EH (cell line): ENCODE results near the gene GRB2.
A peak's percentile ranks its signal among the peaks of the same experiment; 100 is the strongest.
"Not testable (repeated sequence)": the region's sequence is repeated elsewhere in the genome, so short reads cannot be mapped to it uniquely, and the experiment has no call there.

Source experiments
- DNase-seq: peaks from one replicate; pipeline ENCODE4 v3.0.0-alpha.2; 2015; ENCODE audit warnings: low read depth

Gene GRB2

DNA sequence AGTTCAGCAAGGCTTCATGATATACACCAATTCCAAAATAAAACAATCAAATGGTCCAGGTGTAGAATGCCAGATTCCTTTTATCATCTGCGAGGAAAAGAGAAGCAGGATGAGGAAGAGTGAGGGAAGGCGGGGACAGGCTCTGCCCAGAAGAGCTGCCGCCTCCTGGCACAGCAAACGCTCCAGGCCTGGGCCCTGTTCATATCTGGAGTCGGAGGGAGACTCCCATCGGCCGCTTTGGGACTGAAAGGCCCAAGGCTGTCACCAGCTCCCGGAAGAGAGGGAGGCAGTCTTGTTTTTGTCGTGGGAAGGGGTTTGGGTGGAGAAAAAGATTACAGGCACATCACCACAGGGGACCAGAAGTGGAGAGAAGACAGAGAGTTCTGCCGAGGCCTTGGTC lies 87.3 kb downstream of the GRB2 start:
- DNase-seq, result no peak

- no peak for DNase-seq
Observed at GRCh38 chr17:75317671-75318070, 87.8 kb downstream of the GRB2 start.

- DNase-seq, result no peak
Observed at GRCh38 chr17:75316253-75316652, 89.2 kb downstream of the GRB2 start.

DNA sequence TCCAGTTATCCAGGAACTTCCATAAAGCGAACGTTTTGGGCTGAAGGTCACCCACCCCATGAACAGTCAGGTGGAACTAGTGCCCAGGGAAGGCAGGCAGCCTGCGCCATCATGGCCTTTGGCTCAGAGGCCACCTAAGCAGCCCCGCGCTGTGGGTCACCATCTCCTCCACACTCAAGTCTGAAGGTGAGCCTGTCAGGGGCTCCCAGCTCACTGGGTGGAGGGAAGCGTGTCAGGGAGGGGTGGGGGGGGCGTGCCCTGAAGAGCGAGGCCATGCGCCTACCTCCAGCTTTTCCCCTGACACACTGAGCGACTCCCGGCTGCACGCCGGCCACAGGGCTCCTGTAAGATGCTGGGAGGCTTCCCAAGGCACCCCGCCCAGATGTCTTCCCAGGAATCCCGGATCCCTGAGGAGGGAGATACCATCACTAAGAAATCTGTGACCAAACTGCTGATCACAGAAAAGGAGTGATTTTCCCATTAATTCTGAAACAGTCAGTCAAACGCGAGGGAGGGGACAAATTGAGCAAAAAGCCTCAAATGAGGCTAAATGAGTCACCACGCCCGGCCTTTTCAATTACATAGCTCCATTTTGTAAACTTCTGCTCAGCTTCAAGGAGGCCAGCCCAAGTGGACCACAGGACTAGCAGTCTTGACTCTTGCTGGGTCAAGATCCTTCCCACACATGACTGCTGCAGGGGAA lies 89.8 kb downstream of the GRB2 start:
- DNase-seq, result peak; percentile 44

DNA sequence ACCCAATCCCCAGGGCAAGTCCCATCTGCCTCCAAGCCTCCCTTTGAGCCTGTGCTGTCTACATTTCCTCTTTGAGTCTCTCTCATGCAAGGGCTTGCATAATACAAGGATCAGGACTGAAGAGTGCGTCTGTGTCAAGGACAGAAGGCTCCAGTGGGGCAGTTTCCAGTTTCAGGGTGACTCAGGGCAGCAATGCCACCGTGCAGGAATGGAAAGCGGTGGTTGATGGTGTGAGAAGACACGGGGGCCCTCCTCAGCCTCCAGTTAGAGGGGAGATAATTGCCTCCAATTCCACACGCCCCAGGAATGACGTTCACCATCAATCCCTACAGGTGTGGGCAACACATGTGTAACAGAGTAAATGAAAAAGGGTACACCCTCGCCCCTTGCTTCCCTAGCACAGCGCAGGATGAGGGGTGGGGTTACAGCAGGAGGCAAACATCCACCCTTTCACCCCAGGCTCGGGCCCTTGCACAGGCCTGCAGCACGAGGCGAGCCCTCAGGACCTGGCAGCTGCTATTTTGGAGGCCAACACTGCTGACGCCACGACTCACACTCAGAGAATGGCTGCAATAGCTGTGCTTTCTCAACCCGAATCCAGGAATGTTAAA lies 91.4 kb downstream of the GRB2 start:
- peak; percentile 50 for DNase-seq

GRCh38 chr17:75308732-75309629 lies 96.5 kb downstream of the GRB2 start:
- no peak for DNase-seq

DNA sequence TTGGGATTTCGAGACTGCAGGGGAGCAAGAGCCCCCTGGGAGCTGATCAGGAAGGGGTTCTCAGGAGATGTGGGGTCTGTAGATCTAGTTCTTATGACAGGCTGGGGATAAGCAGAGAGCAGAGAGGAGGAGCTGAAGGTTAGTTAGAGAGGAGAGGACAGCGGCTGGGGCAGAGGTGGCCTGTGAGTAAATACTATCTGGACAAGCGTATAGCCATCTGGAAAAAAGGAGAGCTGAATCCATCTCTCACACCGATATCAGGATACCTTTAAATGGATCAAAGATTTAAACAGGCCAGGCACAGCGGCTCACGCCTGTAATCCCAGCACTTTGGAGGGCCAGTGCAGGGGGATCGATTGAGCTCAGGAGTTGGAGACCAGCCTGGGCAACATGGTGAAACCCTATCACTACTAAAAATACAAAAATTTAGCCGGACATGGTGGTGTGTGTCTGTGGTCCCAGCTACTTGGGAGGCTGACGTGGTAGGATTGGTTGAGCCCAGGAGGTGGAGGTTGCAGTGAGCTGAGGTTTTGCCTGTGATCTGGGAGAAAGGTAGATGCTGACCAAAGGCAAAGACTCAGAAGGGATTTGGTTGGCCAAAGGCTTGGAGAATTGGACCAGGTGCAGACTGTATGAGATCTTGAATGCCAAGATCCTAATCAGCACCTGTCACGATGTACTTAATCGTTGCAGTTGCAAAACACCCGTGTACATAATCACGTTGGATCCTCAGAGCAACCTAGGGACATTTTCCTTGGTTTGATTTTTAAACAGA lies 97.3 kb downstream of the GRB2 start:
- DNase-seq, result no peak

DNA sequence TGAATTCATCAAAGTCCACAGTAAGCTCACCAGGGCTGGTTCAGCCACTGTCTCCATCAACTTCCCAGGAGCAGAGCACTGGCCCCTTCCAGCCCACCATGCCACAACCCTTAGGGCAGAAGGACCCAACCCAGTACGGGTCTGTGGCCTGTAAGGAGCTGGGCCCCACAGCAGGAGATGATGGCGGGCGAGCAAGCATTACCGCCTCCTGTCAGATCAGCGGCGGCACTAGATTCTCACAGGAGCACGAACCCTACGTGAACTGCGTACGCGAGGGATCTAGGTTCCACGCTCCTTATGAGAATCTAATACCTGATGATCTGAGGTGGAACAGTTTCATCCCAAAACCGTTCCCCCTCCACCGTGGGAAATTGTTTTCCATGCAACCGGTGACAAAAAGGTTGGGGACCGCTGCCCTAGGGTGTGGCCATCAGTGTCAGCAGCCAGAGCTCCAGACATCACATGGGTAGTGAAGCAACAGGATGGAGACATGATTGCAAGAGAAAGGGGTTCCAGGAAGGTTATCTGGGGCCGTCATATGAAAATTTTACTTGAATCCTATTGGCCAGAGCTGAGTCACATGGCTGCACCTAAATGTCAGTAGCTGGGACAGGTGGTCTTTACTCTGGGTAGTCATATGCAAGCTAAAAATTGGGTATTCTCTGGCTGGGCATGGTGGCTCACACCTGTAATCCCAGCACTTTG lies 103.8 kb downstream of the GRB2 start:
- no peak for DNase-seq

DNA sequence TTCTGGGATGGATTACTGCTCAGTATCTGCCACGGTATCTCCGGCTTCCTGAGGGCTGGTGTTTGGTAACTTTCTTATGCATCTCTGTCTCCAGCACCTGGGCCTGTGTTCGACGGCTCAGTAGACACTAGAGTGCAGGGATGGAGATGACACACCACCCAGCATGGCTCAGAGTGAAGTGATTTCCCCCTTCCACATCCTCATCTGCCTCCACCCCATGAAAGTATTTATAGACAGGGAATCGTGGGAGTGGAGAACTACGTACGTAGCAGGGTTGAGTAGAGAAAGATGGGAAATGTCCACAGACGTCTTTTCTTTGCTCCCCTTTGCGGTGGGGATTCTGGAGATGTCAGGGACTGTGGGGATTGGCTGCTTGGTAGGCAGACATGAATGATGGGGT lies 104.4 kb downstream of the GRB2 start:
- no peak for DNase-seq

DNA sequence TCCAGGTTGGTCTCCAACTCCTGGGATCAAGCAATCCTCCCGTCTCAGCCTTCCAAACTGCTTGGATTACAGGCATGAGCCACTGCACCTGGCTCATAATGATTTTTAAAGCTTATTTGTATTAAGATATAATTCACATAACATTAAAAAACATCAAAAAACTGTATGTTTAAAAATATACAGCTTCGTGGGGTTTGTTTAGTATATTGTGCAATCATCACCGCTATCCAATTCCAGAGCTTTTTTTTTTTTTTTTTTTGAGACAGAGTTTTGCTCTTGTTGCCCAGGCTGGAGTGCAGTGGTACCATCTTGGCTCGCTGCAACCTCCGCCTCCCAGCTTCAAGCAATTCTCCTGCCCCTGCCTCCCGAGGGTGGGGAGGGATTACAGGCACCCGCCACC lies 105.2 kb downstream of the GRB2 start:
- DNase-seq, result no peak

GRCh38 chr17:75295201-75296158 lies 110.0 kb downstream of the GRB2 start:
- no peak for DNase-seq

DNA sequence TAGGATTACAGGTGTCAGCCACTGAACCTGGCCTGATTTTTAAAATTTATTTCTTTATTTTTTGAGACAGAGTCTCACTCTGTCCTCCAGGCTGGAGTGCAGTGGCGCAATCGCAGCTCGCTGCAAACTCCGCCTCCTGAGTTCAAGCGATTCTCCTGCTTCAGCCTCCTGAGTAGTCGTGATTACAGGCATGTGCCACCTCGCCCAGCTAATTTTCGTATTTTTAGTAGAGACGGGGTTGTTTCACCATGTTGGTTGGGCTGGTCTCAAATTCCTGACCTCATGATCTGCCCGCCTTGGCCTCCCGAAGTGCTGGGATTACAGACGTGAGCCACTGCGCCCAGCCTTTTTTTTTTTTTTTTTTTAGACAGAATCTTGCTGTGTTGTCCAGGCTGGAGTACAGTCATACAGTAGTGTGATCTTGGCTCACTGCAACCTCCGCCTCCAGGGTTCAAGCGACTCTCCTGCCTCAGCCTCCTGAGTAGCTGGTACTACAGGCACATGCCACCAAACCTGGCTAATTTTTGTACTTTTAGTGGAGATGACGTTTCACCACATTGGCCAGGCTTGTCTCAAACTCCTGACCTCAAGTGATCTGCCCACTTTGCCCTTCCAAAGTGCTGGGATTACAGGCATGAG lies 112.5 kb downstream of the GRB2 start:
- not testable (repeated sequence) for DNase-seq

GRCh38 chr17:75289832-75290337 lies 115.6 kb downstream of the GRB2 start:
- DNase-seq, result peak; percentile 58

DNA sequence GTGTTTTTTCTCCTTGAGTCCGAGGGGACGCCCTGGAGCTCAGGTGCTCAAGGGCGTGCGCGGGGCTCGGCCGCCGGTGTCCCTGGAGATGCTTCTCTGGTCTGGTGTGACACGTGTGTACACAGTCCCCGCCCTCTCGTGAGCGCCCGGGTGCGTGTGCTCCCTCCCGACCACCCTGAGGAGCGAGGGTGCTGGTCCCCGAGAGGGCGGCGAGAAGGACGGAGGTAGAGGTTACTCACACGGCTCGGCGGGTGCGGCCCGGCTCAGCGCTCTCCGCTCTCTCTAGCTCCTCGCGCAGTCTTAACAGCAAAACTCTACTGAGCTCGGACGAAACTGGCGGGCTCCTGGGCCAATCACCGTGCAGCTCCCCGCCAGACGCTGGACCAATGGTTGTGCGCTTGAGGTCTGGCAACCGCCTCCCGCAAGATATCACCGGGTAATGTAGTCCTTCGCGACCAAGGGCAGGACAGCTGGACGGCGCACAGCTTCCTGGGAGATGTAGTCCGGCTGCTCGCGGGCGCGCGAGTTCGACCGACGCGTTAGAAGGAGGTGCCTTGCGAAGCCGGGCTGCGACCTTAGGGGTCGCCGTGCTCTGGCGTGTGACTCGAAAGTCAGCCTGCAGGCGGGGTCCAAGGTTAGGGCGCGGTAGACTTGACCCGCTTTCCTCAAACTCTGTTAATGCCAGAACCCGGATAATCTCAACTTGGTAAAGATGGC lies 116.2 kb downstream of the GRB2 start, which contains the start of gene SLC25A19:
SLC25A19 (minus strand) TSS at position 319 of the 717 bp plus-strand sequence. CDS start 2,669 bp downstream, outside the sequence.
- DNase-seq, result peak; percentile 99

DNA sequence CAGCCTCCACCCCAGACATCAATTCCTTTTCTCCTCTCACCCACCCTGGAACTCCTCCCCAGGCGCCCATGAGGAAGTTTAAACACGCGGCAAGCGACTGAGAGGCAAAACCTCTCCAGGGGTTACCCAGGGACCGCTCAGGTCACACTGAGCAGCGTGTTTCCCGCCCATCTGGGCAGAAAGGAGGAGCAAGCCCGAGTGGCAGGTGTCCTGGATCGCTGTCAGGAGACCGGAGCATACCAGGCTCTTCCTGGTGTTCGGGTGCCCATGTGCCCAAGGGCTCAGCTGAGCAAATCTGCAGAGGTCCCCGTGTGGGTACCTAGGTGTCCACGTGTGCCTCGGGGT lies 116.7 kb downstream of the GRB2 start:
- DNase-seq, result no peak

DNA sequence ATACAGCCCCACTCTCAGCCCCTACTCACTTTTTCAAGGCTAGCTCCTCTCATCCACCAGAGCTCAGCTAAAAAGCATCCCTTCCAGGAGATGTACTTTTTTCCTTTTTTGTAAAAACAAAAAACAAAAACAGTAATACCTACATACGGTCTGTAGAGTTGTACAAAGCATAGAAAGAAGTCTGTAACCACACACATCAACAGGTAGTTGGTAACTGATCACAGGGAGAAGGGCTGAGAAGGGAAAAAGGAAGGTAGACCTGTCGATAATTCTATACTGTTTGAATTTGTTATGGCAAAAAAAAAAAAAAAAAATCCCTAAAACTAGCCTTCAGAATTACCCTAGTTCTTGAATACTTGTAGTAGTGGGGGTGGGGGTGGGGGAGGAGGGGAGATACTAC lies 117.1 kb downstream of the GRB2 start:
- DNase-seq, result no peak

DNA sequence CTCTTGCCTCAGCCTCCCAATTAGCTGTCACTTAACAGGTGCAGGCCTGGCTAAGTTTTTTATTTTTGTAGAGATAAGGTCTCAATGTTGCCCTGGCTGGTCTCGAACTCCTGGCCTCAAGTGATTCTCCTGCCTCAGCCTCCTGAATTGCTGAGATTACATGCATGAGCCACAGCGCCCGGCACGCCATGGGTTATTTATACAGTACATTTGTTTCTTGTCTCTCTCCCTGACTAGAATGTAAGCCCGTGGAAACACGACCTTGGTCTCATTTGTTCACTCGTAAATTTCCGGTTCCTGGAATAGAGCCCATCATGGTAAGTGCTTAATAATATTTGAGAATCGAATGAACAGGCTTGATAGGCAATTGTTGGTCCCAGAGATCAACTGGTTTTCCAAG lies 118.3 kb downstream of the GRB2 start:
- no peak for DNase-seq

DNA sequence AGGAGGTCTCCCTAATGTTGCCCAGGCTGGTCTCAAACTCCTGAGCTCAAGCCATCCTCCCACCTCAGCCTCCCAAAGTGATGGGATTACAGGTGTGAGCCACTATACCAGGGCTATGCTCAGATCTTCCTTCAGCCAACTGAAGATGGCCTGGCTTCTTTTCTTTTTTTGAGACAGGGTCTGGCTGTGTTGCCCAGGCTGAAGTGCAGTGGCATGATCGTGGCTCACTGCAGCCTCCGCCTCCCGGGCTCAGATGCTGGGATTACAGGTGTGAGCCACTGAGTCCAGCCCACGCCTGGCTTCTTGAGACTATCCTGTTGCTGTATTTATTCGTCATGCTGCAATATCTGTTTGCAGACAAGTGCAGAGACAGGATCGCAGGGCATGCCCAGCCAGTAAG lies 120.4 kb downstream of the GRB2 start:
- no peak for DNase-seq

DNA sequence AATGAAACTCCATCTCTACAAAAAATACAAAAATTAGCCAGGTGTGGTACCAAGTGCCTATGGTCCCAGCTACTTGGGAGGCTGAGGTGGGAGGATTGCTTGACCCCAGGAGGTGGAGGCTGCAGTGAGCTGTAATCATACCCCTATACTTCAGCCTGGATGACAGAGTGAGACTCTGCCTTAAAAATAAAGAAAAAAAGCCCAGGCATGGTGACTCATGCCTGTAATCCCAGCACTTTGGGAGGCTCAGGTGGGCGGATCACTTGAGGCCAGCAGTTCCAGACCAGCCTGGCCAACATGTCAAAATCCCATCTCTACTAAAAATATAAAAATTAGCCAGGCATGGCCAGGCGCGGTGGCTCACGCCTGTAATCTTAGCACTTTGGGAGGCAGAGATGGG lies 125.3 kb downstream of the GRB2 start:
- not testable (repeated sequence) for DNase-seq
